ENCODE measurements around the gene CDK8.

CDK8 gene

DNA sequence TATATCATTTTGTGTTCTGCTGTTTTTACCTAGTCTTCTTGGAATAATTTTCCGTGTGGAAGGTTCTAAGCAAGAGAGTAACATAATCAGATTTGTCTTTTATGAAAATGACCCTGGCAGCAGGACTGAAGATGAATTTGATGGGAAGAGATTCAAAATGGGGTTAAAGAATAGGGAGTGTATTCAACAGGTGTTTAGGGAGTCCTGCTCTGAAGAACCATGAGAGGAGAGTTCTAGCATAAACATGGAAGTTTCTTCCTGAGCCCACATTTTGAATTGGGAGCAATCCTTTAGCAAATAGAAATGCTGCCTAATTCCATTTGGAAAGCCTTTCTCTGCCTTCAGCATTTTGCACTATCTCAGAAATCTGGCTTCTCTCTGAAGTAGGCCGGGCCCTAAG is 127.0 kb downstream of the CDK8 start:
- DNase-seq (ENCODE audit: low read depth in 2 of 3, low spot score in 2 of 3), result no peak

DNA sequence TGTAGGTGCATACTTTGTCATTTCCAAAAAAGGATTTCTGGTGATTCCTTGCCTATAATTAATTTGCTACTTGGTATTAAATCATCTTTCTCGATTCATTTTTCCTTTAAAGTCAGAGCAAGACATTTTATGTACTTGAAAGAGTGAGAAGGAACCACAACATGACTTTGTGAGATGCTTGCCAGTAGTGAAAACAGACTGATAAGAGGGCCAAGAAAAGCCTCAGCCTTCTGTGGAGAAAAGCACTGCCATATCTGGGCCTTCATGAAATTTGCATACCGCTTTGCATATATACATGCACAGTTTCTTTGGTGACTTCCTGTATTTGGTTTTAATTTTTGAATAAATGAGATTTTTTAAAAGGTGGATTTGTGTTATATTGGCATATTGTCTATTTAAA is 128.4 kb downstream of the CDK8 start:
- DNase-seq (ENCODE audit: low read depth in 2 of 3, low spot score in 2 of 3), result no peak

DNA sequence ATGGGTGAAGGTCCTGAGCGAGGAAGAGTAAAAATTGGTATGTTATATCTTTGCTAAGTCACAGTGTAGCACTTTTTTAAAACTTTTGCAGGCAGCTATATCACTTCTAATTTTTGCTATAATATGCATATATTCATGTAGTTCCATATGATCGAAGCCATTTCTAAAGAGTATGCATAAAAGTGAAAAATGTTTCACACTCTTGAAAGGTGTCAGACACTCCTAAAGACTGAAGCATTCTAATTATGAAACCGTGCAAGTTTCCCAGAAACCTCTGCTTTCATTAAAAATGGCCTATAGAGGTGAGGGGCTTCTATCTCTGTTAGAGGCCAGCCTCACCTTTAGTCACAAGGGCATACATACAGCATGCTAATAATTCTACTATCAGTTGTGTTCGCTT is 128.9 kb downstream of the CDK8 start:
- DNase-seq (ENCODE audit: low read depth in 2 of 3, low spot score in 2 of 3), result no peak

DNA sequence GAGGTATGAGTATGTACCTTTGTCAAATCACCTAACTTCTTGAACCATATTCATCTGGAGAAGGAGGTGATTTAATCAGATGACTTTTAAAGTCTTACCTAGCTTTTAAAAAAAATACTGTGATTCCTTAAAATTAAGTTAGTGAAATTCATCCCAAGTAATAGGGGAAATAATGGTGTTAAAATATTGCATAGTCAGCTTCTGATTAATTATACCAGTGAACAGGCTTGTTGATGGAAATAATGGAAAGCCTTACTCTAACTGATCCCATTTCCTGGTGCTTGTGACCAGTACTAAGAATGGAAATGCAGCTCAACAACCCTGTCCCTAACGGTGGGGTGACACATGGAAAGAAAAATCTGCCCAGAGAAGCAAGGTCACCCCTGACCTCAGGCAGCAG is 130.7 kb downstream of the CDK8 start:
- no peak for DNase-seq (ENCODE audit: low read depth in 2 of 3, low spot score in 2 of 3)

DNA sequence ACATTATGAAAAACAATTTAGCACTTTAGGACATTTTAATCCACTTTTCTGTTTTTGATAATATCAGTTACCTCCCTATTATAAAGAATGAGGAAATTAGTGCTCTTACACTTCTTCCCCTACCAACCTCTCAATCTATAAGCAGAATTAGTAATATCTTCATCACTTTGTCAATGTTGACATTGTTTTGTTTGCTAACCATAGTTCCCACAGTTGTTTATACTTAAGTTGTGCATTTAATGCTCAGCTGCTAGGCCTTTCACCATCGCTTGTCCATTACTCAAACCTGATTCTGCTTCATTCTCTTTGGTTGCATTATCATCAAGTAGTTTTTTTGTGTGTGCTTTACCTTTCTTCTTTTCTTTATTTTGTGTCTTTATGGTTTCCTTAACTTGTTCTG is 132.1 kb downstream of the CDK8 start:
- no peak for DNase-seq (ENCODE audit: low read depth in 2 of 3, low spot score in 2 of 3)

DNA sequence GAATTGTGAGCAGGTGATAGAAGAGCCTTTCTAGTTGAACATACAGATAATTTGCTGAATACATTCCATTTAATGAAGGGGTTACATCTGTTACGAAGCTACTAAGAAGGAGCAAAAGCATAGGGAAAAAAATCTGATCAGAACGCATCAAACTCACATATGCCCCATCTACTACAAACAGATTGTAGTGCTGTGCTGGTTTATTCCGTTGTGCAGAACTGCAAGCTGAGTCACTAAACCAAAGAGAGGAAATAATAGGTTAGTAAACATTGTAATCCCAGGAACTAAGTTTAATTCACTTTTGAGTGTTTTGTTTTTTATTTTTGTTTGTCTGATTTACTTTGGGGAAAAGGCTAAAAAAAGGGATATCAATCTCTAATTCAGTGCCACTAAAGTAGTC is 136.3 kb downstream of the CDK8 start:
- no peak for DNase-seq (ENCODE audit: low read depth in 2 of 3, low spot score in 2 of 3)

DNA sequence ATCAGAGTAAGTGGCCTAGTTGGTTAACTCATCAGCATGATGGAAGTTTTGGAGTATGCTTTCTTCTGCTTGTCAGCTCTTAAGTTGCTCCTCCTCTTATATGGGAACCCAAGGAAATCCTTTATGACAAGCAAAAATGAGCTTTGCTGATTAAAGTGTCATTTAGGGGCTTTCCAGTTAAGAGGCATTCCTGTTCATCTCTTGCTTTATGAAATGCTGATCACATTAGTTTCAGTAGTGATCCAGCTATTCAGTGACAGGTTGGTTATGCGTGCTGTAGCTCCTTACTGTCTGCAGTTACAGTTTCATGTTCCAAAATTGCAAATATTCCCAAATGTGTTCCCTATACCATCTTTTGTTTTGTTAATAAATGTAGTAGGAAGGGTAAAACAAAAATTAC is 146.6 kb downstream of the CDK8 start:
- DNase-seq (ENCODE audit: low read depth in 2 of 3, low spot score in 2 of 3), result no peak

DNA sequence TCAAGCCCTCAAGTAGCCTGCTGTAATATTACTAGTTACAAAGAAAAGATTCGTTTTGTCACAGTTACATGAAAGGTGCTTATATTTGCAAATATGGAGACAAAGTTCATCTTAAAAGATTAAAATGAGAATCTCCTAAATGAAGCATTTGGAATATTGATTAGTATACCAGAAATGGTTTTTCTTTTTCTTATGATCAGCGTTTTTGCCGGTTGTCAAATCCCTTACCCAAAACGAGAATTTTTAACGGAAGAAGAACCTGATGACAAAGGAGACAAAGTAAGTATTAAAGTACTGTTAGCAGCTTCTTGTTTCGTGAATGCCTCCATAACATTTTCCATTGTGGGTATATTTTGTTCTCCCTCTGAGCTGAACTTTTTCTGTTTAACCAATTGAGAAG is 147.1 kb downstream of the CDK8 start:
- no peak for DNase-seq (ENCODE audit: low read depth in 2 of 3, low spot score in 2 of 3)

DNA sequence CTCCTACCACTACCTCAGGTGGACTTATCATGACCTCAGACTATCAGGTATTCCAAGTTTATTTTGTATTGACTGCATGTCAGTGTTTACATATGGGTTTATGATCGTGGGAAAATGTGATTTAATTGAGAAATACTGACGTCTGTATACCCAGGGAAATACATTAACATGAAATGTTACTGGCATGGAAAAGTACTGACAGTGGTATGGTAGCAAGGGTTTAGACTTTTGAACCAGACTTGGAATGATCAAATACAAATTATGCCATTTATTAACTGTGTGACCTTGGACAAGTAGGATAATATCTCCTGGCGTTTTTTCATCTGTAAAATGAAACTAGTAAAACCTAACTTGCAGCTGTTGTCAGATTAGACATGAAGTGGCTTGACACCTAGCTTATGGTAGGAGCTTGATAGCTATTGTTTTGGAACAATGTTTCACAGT is 147.7 kb downstream of the CDK8 start:
- no peak for DNase-seq (ENCODE audit: low read depth in 2 of 3, low spot score in 2 of 3)

DNA sequence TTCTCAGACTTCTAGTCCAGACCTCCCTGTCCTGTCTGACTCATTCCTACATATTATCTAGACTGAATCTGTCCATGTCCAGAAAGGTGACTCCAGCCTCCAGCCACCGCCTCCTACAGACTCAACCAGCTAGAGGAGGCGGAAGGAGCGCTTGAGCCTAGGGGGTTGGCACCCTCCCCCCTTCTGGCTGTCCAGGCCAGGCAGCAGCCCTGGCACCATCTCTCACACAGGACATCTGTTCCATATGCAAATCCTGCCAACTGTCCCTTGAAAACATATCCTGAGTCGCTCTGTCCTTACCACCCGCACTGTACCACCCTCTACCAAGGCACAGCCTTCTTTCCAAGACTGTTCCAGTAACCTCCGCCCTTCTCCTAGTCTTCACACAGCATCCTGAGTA is 152.9 kb downstream of the CDK8 start:
- no peak for DNase-seq (ENCODE audit: low read depth in 2 of 3, low spot score in 2 of 3)

DNA sequence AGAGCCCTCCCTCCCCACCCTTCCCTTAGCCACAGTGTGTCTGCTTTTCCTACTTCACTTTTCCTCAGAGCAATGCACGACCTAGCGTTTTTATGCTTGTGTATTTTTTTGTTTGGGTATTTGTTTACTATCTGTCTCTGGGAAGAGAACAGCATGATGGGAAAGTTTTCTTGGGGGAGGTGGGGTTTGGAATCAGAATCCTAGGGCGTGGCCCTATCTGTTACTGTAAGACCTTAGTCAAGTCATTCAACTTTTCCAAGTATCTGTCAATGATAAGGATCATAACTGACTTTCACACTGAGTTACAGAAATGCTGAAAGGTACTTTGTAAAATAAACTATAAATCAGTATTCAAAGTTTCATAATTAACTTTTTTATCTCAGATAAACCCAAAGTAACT is 157.3 kb downstream of the CDK8 start:
- DNase-seq (ENCODE audit: low read depth in 2 of 3, low spot score in 2 of 3), result no peak

DNA sequence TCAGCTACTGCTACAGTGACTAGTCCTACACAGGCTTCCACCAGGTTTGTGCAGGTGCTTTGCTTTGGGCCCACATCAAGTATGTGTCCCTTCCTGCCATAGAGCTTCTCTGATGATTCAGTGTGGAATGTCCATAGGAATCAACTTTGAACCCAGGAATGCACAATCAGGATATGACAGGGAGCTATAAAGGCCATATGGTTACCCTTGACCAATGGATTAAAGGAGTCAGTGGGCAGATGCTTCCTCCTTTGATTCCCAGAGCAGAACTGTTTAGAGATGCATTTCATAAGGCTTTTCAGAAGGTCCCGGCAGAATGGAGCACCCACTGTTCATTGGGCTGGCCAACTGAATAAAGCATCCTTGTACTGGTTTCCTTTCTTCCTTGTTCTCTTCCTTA is 158.3 kb downstream of the CDK8 start:
- DNase-seq (ENCODE audit: low read depth in 2 of 3, low spot score in 2 of 3), result no peak

DNA sequence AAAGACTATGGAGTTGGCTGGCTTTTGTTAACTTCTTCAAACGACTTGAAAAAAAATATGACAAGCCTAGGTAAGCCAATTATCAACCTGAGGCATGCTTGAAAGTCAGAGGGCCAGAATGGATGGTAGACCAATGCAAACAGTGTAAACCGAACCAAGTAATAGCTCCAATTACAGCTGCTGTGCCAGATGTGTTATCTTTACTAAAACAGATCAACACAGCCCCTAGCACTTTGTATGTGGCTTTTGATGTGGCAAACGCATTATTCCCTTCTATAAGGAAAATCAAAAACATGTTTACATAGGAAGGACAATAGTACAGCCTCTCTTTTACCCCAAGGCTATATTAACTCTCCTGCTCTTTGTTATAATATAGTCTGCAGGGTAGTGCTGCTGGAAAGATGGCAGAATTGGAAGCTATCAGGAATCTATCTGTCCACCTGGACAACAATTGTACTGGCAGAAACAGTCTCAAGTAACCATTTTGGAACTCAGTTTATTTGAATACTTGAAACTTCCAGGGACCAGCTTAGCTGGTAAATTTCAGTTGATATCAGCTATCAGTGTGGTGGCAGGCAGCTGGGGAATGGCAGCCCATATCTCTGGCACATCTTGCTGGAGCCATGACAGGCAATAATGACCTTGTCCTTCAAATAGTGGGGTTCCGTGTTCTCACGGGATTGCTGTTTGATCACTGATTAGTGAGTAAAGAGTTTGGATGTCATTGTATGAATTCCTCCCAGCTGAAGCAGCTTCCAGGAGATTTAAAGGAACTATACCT is 159.2 kb downstream of the CDK8 start:
- DNase-seq (ENCODE audit: low read depth in 2 of 3, low spot score in 2 of 3), result no peak

DNA sequence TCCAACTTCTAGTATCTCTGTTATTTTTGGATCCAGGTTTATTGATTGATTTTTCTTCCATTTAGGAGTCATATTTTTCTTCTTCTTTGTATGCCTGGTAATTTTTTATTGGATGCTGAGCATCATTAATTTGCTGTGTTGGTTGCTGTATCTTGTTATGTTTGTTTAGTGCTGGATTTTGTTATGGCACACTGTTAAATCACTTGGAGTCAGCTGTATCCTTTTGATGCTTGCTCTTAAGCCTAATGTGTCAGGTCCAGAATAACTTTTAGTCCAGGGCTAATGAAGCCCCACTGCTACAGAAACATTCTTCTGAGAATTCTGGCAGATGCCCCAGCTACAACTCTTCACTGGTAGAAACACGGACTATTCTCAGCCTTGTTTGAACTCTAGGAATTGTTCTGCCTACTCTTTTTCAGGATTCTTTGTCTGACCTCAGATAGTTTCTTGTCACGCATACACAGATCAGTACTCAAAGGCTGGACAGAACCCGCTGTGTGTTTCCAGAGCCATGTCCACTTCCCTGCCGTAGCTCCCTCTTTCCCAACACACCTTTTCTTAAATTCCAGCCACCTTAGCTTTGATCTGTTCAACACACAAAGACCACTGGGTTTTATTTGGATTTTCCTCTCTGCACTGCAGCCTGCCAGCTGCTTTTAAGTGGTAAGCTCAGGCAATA is 166.5 kb downstream of the CDK8 start:
- no peak for DNase-seq (ENCODE audit: low read depth in 2 of 3, low spot score in 2 of 3)

DNA sequence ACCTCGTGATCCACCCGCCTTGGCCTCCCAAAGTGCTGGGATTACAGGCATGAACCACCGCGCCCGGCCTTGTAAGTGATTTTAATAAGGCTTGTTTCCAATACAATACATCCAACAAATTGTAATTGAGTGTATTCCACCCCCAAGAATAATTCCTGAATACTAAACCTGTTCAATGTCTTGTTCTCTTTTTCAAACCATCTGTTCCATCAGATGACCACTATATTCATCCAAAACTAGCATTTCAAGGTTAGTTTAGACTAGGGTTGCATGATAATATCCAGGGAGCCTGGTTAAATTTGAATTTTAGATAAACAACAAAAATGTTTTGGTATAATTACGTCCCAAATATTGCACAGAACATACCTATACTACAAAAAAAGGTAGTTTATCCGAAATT is 168.1 kb downstream of the CDK8 start:
- DNase-seq (ENCODE audit: low read depth in 2 of 3, low spot score in 2 of 3), result no peak

DNA sequence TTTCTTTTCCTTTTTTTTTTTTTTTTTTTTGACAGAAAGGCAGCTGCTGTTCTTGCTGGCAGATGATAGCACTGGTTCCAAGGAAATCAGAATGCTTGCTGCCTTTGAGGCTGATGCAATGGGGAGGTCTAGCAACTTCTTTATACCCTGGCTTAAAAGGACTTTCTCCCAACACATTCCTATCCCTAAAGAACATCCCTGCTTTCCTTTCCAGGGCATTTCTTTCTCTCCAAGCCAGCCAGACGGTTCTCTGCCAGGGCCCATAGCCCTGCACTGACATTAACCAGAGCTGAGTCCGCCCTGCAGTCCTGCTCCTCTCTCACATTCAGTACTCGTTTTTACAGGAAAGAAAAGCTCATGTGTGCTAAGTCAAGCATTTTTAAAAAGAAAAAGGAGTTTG is 169.7 kb downstream of the CDK8 start:
- DNase-seq (ENCODE audit: low read depth in 2 of 3, low spot score in 2 of 3), result no peak

DNA sequence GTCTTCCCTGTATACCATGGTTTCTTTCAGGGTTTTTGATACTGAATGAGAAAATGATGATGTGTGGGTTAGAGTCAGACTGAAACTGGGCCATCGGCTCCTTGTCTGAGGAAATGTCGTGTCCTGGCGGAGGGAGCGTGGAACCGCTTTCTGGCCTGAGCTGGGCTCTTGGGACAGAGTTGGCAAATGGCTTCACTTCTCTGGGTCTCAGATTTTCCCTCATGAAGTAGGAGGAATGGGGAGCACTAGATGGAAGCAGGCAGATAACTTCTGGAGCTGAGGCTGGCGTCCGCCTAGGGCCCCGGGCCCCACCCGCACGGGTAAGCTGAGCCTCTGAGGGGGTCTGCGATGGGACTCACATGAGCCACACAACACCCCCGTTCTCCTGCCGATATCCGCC is 170.3 kb downstream of the CDK8 start:
- DNase-seq (ENCODE audit: low read depth in 2 of 3, low spot score in 2 of 3), result no peak

DNA sequence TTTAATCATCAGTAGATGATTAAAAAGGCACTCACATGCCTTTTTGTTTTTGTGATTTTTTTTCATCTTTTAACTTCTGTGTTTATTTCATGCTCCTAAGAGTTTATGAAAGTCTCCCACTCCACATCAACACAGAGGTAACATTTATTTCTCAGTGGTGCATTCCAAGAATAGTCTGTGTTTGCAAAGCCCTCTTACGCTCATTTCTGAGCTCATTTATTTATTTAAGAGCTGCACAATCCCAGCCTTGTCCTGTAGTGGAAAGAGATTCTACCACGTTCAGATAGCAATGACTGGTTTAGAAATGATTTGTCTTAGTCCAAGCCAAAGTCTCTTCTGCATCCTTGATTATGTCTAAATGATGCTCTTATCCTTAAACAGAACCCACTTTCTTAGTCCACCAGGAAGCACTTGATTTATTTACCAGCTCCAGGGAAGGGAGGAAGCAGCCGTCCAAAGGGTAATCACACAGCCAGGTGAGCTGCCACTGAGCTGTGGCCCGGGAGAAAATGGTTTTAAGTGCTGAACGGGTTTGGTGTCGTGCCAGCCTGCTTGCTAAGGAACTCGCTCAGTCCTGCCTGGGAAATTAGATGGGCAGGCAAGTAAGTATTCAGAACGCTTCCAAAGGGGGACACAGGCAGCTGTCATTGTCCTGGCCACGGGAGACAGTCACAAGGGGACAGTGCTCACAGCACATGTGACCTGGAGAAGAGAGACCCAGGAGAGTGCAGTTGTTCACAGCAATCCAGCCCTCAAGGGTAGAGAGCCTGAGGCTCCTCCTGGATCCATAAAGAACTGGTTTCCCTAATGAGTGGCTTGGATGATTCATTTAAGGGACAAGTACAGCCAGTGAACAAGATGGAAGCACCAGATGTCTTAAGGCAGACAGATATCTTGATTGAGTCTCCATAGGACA is 171.8 kb downstream of the CDK8 start:
- DNase-seq (ENCODE audit: low read depth in 2 of 3, low spot score in 2 of 3), result no peak

DNA sequence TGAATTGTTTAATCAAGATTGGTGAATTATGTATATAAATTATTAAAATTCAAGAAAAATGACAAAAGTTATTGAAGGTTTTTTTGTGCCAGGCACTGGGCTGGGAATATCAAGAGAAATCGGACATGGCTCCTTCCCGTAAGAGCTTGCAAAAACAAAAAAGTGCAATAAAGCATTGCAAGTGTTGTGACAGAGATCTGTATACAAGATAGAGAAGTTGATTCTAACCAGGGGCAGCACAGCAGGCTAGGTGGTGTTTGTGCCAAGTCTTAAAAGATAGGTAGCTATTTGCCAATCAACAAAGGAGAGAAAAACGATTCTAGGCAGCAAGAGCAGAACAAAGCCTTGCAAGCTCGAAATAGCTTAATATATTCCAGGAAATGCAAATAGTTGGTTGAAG is 179.8 kb downstream of the CDK8 start:
- no peak for DNase-seq (ENCODE audit: low read depth in 2 of 3, low spot score in 2 of 3)

DNA sequence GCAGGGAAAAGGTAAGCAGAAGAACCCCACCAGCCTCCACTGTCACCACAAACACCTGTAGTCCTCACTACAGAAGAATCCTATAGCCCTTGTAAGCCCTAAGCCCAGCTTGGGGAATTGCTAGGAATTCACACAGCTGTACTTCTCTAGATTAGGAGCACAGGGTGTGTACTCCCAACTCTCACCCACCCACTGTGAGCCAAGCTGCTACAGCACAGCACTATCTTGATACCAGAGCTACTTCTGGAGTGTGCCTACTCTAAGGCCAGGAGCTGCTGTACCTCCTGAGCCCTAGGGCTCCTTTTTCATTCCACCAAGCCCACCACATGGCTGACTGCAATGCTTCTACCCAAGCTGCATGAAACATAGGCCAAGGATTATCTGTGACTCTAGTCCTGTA is 181.2 kb downstream of the CDK8 start:
- no peak for DNase-seq (ENCODE audit: low read depth in 2 of 3, low spot score in 2 of 3)

DNA sequence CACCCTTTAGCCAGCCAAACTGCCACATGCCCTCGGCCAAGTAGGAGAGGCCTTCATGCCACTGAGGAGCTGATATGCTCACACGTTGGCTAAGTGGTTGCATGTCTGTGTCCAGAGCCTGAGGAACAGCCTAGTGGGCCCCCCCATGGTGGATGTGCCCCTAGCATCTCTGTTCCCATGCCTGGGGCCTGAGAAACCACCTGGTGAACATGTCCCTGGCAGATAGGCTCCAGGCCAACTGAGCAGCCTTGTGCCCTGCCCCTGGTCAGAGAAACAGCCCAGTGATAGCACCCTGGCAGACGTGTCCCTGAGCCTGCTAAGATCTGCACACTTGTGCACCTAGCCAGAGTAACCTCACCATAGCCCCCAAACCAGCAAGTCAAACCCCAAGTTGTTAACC is 181.7 kb downstream of the CDK8 start:
- no peak for DNase-seq (ENCODE audit: low read depth in 2 of 3, low spot score in 2 of 3)

DNA sequence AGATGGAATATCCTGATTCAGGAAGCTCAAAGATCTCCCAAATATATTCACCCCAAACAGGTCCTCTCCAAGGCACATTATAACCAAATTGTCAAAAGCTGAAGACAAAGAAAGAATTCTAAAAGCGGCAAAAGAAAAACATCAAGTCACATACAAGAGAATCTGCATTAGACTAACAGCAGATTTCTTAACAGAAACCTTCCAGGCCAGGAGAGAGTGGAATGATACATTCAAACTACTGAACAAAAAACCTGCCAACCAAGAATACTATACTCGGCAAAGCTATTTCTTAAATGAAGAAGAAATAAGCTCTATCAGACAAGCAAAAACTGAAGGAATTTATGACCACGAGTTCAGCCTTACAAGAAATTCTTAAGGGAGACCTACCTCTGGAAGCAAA is 183.0 kb downstream of the CDK8 start:
- DNase-seq (ENCODE audit: low read depth in 2 of 3, low spot score in 2 of 3), result no peak

All from activated CD8-positive, alpha-beta memory T cell treated with anti-CD3 and anti-CD28 coated beads for 48 hours (primary cell).